Medulla oblongata (tissue), 1 donor: ENCODE results near the gene RBKS.
A peak's percentile ranks its signal among the peaks of the same experiment; 100 is the strongest.
"Not testable (repeated sequence)": the region's sequence is repeated elsewhere in the genome, so short reads cannot be mapped to it uniquely, and the experiment has no call there.

Source experiments
- DNase-seq: peaks from one replicate; pipeline ENCODE4 v3.0.0-alpha.2; 2015; ENCODE audit errors: extremely low spot score

Gene RBKS

GRCh38 chr2:27906074-27906473 lies 15.9 kb upstream of the RBKS start:
- DNase-seq: no peak

- no peak for DNase-seq
Measured at GRCh38 chr2:27904405-27904665, 14.1 kb upstream of the RBKS start.

GRCh38 chr2:27903649-27904404 lies 13.6 kb upstream of the RBKS start:
- no peak for DNase-seq

GRCh38 chr2:27903018-27903417 lies 12.8 kb upstream of the RBKS start:
- no peak for DNase-seq

GRCh38 chr2:27902098-27902497 lies 11.9 kb upstream of the RBKS start:
- no peak for DNase-seq

- DNase-seq: no peak
Measured at GRCh38 chr2:27901234-27901633, 11.0 kb upstream of the RBKS start.

- peak; percentile 38 for DNase-seq
Measured at GRCh38 chr2:27897717-27898116, 7.5 kb upstream of the RBKS start.

GRCh38 chr2:27893006-27893405 lies 2.8 kb upstream of the RBKS start:
- DNase-seq: no peak

GRCh38 chr2:27891673-27892105 lies 1.5 kb upstream of the RBKS start:
- DNase-seq: no peak

GRCh38 chr2:27890924-27891672 lies 911 bp upstream of the RBKS start:
- DNase-seq: peak; percentile 87

- DNase-seq: no peak
Measured at GRCh38 chr2:27889774-27890145, 427 bp downstream of the RBKS start.

- no peak for DNase-seq
Measured at GRCh38 chr2:27888790-27889189, 1.4 kb downstream of the RBKS start.

GRCh38 chr2:27887830-27888229 lies 2.4 kb downstream of the RBKS start:
- no peak for DNase-seq

GRCh38 chr2:27887111-27887510 lies 3.1 kb downstream of the RBKS start:
- no peak for DNase-seq

- no peak for DNase-seq
Measured at GRCh38 chr2:27886322-27886721, 3.9 kb downstream of the RBKS start.

GRCh38 chr2:27885661-27886060 lies 4.5 kb downstream of the RBKS start:
- DNase-seq: no peak

GRCh38 chr2:27885234-27885633 lies 5.0 kb downstream of the RBKS start:
- no peak for DNase-seq

GRCh38 chr2:27884601-27885000 lies 5.6 kb downstream of the RBKS start:
- no peak for DNase-seq

GRCh38 chr2:27882584-27882922 lies 7.6 kb downstream of the RBKS start:
- DNase-seq: not testable (repeated sequence)

GRCh38 chr2:27881815-27882583 lies 8.2 kb downstream of the RBKS start:
- DNase-seq: not testable (repeated sequence)

- no peak for DNase-seq
Measured at GRCh38 chr2:27878825-27879224, 11.4 kb downstream of the RBKS start.

GRCh38 chr2:27875089-27875881 lies 14.9 kb downstream of the RBKS start:
- no peak for DNase-seq
